Hepatic stellate cell (primary cell): ENCODE data around the gene ZNF718.
A peak's percentile ranks its signal among the peaks of the same experiment; 100 is the strongest.
"Not testable (repeated sequence)": the region's sequence is repeated elsewhere in the genome, so short reads cannot be mapped to it uniquely, and the experiment has no call there.

ENCODE experiments used
- DNase-seq: peaks from one replicate; pipeline ENCODE4 v3.0.0; 2011; ENCODE audit warnings: low spot score

The ZNF718 gene

DNA sequence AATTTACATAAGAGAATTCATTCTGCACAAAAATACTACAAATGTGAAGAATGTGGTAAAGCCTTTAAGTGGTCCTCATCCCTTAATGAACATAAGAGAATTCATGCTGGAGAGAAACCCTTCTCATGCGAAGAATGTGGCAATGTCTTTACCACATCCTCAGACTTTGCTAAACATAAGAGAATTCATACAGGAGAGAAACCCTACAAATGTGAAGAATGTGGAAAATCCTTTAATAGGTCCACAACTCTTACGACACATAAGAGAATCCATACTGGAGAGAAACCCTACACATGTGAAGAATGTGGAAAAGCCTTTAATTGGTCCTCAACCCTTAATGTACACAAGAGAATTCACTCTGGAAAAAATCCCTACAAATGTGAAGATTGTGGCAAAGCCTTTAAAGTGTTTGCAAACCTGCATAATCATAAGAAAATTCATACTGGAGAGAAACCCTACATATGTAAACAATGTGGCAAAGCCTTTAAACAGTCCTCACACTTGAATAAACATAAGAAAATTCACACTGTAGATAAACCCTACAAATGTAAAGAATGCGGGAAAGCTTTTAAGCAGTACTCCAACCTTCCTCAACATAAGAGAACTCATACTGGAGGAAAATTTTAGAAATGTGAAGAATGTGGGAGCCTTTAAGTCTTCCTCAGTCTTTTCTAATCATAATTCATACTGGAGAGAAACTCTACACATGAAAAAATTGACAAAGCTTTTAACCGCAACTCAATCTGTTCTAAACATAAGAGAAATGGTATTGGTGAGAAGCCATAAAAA lies 37.4 kb downstream of the ZNF718 start:
- DNase-seq, result no peak

DNA sequence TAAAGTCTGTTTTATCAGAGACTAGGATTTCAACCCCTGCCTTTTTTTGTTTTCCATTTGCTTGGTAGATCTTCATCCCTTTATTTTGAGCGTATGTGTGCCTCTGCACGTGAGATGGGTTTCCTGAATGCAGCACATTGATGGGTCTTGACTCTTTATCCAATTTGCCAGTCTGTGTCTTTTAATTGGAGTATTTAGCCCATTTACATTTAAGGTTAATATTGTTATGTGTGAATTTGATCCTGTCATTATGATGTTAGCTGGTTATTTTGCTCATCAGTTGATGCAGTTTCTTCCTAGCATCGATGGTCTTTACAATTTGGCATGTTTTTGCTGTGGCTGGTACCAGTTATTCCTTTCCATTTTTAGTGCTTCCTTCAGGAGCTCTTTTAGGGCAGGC lies 45.3 kb downstream of the ZNF718 start:
- not testable (repeated sequence) for DNase-seq

DNA sequence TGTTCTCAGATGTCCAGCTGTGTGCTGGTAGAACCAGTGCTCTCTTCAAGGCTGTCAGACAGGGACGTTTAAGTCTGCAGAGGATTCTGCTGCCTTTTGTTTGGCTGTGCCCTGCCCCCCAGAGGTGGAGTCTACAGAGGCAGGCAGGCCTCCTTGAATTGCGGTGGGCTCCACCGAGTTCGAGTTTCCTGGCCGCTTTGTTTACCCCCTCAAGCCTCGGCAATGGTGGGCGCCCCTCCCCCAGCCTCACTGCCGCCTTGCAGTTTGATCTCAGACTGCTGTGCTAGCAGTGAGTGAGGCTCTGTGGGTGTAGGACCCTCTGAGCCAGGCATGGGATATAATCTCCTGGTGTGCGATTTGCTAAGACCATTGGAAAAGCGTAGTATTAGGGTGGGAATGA lies 47.0 kb downstream of the ZNF718 start:
- not testable (repeated sequence) for DNase-seq

DNA sequence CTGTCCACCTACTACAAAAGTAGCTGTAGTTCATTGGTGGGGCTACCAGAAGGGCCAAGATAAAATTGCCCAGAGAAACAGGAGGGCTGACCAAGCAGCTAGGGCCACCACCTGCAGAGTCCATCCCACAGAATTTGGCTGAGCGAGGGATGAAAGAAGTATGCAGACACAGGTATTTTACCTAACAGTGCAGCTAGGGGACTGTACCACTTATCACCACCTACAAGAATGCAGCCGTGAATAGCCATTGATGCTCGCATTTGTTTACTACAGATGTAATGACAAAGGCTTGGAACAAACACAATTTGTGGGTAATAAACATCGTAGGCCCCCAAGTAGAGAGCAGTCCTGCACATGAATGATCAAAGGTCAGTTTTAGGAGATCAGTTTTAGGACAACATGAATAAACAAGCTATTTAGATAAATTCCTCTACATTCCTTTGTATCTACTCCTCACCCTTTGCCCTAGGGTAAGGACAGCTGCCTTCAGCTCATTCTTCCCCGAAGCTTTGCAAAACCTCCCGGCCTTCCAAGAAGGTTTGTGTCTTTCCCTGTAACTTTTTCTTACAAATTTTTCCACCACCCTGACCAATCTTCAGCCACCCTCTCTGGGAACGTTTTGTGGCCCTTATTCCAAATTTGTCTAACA lies 49.5 kb downstream of the ZNF718 start:
- DNase-seq, result no peak

DNA sequence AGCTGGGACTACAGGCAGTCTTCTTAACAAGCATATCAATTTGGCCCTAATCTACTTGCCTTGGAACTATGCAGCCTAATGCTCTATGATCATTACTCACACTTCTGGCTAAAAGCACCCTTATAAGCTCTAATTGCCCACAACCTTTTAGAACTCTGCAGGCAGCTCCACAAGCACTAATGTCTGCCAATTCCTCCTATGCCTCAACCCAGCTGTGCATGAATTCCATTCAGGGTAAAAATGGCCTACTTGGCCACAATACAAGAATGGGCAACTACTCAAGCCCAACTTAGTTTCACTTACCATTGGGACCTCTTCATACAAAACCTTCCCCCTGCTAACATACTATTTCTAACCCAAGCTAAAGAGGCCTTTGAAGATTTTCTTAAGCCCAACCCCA lies 51.7 kb downstream of the ZNF718 start:
- no peak for DNase-seq

DNA sequence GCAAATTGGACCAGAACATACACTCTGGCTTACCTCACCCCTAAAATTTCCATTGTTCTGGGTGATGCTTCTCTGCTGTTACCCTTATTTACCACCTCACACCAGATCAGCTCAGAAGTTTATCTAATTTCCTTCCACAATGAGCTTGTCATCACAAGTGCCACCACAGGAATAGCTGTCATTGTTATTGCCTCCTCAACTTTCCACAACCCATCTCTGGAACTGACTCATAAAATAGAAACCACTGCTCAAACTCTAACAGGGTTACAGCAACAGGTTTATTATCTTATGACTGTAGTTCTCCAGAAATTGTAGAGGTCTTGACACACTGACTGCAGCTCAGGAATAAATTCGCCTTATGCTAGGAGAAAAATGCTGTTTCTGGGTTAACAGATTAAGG lies 52.7 kb downstream of the ZNF718 start:
- DNase-seq, result no peak

DNA sequence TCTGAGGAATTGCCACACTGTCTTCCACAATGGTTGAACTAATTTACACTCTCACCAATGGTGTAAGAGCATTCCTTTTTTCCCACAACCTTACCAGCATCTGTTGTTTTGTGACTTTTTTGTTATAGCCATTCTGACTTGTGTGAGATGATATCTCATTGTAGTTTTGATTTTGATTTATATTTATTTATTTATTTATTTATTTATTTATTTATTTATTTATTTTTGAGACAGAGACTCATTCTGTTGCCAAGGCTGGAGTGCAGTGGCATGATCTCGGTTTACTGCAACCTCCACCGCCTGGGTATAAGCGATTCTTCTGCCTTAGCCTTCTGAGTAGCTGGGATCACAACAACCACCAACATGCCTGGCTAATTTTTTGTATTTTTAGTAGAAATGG lies 57.9 kb downstream of the ZNF718 start:
- DNase-seq, result not testable (repeated sequence)

DNA sequence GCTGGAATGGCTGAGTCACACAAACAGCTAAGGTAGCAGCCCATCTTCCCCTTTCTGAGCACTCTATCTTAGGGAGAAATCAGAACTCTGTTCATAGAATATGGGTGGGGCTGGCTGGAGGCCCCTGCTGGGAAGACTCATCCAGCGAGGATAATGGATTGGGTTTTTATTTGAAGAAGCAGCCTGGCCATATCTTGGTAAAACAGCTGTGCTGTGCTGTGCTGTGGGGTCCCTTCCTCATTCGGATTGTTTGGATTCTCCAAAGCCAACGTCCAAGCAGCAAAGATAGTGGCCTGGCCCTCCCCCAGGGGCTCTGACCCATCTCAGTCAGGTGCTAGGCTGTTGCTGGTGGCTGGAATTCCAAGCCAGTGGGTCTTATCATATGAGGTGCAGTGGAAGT lies 63.8 kb downstream of the ZNF718 start:
- DNase-seq, result no peak

DNA sequence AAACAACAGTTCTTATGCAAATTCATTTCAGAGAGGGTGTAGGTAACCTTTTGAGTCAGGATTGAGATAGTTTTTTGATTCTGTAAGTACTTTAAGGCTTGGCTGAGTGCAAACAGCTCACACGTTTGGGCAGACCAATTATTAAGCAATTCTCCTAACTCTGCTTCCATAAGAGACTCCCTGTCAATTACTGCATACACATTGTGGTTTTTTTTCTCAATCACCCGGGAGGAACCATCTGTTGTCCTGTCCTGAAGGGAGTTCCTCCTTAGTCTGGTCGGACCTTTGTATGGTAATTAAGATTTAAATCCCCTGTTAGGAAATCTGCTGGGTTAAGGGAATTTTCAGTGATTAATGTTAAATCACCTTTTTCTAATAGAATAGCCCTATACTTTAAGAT lies 70.9 kb downstream of the ZNF718 start:
- not testable (repeated sequence) for DNase-seq

DNA sequence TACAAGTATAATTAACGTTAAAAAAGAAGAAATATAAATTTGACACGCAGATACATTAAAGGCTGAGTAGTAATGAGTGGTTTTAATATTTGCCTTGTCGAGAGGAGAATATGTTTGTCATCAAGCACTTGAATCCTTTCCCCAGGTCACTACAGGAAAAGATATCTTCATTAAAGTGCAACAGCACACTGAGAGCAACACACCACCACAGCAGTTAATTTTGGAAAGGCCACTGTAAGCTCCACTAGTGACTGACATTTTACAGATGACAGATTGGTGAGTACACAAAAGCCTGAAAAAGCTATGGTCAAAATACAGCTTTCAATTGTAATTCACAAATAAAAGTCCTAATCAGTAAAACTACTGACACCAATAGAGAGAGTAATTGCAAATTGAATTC lies 76.6 kb downstream of the ZNF718 start:
- no peak for DNase-seq

DNA sequence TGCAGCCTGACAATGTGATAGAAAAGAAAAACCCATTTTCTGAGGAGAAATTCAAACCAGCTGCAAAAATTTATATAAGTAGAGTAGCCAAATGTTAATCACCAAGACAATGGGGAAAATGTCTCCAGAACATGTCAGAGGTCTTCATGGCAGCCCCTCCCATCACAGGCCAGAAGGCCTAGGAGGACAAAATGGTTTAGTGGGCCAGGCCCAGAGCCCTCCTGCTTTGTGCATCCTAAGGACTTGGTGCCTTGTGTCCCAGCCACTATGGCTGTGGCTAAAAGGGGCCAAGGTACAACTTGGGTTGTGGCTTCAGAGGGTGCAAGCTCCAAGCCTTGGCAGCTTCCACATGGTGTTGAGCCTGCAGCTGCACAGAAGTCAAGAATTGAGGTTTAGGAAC lies 78.5 kb downstream of the ZNF718 start:
- not testable (repeated sequence) for DNase-seq

DNA sequence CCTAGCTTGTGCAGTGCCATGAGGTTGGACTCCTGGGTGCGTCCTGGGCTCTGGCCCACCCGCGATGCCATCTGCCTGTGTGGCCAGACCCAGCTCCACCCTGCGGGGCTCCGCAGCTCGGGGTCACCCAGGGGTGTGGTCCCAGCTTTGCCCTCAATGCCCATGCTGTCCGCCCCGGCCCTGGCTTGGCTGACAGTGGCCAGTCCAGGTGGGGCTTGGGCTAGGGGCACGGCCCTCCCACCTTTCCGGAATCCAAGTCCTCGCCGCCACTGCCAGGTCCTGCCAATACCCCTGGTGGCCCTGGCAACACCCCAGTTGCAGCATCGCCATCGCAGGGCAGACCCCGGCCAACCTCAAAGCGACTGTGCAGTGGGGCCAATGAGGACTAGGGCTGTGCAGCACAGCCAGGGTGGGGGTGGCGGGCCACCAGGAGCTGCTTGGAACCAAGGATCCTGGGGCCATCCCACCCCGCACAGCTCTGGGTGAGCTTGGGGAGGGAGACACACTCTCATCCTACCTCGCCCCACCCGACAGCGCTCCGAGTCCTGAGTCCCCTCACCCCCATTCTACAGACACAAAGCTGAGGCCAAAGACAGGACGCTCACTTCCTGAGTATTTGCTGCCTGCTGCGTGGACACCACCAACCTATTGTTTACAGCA lies 80.9 kb downstream of the ZNF718 start:
- no peak for DNase-seq

DNA sequence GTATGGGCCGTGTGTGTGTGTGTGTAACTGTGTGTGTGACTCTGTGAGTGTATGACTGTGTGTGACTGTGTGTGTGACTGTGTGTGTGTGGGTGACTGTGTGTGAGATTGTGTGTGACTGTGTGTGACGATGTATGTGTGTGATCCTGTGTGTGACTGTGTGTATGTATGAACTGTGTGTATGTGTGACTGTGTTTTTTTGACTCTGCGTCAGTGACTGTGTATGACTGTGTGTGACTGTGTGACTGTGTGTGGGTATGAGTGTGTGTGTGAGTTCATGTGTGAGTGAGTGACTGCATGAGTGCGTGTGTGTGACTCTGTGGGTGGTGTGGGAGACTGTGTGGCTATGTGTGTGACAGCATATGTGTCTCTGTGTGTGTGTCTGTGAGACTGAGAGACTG lies 81.8 kb downstream of the ZNF718 start:
- no peak for DNase-seq

DNA sequence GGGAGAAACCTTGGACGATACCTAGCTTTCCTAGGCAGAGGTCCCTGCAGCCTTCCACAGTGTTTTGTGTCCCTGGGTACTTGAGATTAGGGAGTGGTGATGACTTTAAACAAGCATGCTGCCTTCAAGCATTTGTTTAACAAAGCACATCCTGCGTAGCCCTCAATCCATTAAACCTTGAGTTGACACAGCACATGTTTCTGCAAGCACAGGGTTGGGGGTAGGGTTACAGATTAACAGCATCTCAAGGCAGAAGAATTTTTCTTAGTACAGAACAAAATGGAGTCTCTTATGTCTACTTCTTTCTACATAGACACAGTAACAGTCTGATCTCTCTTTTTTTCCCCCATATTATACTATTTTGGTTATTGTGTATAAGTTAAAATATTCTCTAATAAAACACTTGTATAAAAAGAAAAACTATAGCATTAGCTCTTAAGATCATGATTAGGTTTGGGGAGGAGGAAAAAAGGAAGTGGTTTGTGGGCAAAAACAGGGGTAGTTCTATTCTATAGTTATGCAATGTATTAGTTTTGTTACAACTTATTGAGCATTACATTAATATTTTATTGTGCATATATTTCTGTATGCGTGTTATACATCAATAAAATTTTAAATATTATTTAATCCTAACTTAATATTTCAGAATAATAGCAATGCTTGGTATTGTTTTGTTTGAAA lies 84.3 kb downstream of the ZNF718 start:
- not testable (repeated sequence) for DNase-seq

DNA sequence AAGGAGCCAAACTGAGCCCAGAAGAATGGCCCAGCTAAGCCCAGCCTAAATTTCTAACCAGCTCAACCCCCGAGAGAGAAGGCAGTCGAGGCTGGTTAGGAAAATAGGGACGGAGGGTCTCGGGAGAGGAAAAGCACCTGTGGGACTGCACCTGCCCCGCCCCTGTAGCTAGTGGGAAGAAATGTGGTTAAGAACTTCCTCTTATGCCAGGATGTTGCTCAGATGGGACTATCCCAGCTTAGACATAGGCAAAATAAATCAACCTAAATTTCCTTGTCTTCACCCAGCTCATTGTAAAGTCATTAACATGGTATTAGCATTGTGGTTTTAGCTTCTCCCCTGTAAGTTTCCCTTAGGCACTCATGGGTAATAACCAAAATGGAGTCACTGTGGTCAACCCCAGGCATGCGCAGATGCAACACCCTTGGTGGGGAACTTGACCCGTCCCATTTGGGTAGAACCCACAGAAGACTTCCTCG lies 86.8 kb downstream of the ZNF718 start:
- no peak for DNase-seq

DNA sequence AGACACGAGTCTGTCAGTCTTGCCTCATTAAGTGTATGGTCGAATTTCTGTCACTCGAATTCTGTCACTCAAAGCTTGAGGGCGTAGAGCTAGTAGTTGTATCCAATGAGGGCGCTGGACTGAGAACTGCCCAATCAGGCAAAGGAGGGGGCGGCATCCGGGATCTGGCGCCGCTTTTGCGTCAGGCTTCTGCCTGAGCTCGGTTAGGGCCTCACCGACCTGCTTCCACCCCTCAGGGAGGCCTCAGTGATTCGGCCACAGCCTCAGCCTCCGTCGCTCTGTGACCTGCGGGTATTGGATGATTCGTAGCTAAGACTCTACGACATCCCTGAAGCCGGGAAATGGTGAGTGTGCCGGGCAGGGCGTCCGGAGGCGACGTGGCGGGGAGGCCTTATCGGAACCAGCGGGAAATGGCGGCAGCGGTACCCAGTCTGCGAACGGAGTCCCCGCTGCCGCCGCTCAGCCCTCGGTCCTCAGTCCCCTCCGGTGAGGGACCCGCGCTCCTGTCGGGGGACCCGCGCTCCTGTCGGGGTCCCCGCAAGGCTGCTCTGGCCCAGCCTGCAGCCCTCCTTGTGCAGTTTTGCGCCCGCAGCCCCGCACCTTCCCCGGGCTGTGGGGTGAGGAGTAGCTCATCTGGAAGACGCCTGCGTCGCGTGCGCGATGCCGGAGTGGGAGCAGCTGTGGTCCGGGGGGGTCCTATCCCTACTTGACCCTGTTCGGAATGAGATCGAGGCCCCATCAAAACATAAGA lies 88.3 kb downstream of the ZNF718 start:
- DNase-seq, result peak; percentile 96

DNA sequence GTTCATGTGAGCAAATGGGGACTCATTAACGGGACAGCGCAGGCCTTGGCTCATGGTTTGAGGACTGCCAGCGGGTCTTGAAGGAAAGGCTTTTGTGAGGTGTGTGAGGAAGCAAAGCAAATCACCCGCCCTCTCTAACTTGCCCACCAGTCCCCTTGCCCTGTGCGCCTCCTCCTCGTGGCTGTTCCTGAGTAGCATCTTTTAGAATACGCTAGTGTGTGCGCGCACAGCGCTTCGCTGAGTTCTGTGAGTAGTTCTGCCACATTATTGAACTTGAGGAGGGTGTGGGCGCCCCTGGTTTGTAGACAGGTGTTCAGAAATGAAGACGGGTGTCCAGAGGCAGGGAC lies 88.9 kb downstream of the ZNF718 start:
- peak; percentile 10 for DNase-seq
